H1 (cell line): ENCODE measurements around the gene ODF4. TPM values are rescaled to one million over a fixed set of nuclear protein-coding genes. Genes with fewer than 3 reads are reported as not detected.

Experiments used
- EZH2 ChIP-seq: fragments of 200-600 bp; sonication (generic); IDR thresholded peaks from 2 replicates; pipeline ENCODE4 v1.7.1; 2012; ENCODE audit warnings: low read depth, mild to moderate bottlenecking, moderate library complexity, low read length, inconsistent platforms; ENCODE audit not compliant: severe bottlenecking
- PHF8 ChIP-seq: fragments of 200-600 bp; sonication (generic); conservative IDR thresholded peaks from 2 replicates; pipeline ENCODE4 v1.7.1; 2012; ENCODE audit warnings: low read depth, mild to moderate bottlenecking, inconsistent platforms, low read length, moderate library complexity
- RFX5 ChIP-seq: IDR thresholded peaks from 2 replicates; pipeline ENCODE4 v1.6.1; 2011; ENCODE audit warnings: low read depth, low read length, improper control_type of control experiment, borderline replicate concordance
- SIRT6 ChIP-seq: IDR thresholded peaks from one replicate; pipeline ENCODE4 v1.7.1; 2012; ENCODE audit warnings: low read length, inconsistent platforms
- SP2 ChIP-seq: IDR thresholded peaks from 2 replicates; pipeline ENCODE4 v1.6.1; 2012; ENCODE audit warnings: mild to moderate bottlenecking, low read length, inconsistent platforms
- TBP ChIP-seq: IDR thresholded peaks from 2 replicates; pipeline ENCODE4 v1.6.1; 2011; ENCODE audit warnings: low read depth, low read length, improper control_type of control experiment
- TCF12 ChIP-seq: IDR thresholded peaks from 2 replicates; pipeline ENCODE4 v1.6.1; 2011; ENCODE audit warnings: low read depth, mild to moderate bottlenecking, low read length
- polyA plus RNA-seq, 7 experiments: library from polyadenylated mRNA; depleted of rRNA in 3 of 7; stranded (reverse) in 5 of 7; unstranded in 2 of 7; fragments of >200 nt in 5 of 7; fragments of 200-250 nt in 2 of 7; gene quantifications; 1 replicate in 5 of 7; 2 replicates in 1 of 7; 4 replicates in 1 of 7; pipeline versions ENCODE4 v1.2.1 to v1.2.3, GENCODE V29; 2011 to 2013; ENCODE audit warnings: missing spikeins in 2 of 7, mixed read lengths in 2 of 7
- total RNA-seq: library from RNA; stranded (reverse); fragmentation: NEBNext Ultra II Directional; extraction: Animal tissue kit (Norgen Biotek cat#: 25700); gene quantifications from 2 replicates; pipeline ENCODE4 v1.2.1, GENCODE V29; 2021
- TF ChIP-seq, protein P1 (sequence below): fragments of 300-600 bp; sonication (generic); IDR thresholded peaks from 2 replicates; pipeline ENCODE4 v1.7.1; 2012; ENCODE audit warnings: low read length, moderate library complexity, mild to moderate bottlenecking, inconsistent platforms; ENCODE audit not compliant: insufficient replicate concordance
- TF ChIP-seq, protein P2 (sequence below): IDR thresholded peaks from 2 replicates; pipeline ENCODE4 v1.6.1; 2011; ENCODE audit warnings: low read length, improper control_type of control experiment

Gene ODF4
- total and polyA plus RNA-seq, 2 of the 8 experiments (the other 6 are each of a cell fraction or from before 2014, with no cell fraction given) = not detected

DNA sequence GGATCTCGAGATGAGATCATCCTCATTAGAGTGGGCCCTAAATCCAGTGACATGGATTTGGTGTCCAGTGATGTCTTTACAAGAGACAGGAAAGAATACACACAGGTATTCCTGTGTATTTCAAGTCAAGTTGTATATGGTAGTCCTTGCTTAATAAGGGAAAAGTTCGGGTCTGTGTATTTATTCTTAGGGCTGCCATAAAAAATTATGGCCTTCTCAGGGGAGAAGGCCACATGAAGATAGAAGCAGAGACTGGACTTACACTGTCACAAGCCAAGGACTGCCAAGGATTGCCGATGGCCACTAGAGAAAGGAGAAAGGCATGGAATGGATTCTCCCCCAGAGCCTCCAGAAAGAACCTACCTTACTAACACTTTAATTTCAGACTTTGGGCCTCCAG is 28.6 kb downstream of the ODF4 start (continued):
- TF ChIP-seq, protein P1, sequence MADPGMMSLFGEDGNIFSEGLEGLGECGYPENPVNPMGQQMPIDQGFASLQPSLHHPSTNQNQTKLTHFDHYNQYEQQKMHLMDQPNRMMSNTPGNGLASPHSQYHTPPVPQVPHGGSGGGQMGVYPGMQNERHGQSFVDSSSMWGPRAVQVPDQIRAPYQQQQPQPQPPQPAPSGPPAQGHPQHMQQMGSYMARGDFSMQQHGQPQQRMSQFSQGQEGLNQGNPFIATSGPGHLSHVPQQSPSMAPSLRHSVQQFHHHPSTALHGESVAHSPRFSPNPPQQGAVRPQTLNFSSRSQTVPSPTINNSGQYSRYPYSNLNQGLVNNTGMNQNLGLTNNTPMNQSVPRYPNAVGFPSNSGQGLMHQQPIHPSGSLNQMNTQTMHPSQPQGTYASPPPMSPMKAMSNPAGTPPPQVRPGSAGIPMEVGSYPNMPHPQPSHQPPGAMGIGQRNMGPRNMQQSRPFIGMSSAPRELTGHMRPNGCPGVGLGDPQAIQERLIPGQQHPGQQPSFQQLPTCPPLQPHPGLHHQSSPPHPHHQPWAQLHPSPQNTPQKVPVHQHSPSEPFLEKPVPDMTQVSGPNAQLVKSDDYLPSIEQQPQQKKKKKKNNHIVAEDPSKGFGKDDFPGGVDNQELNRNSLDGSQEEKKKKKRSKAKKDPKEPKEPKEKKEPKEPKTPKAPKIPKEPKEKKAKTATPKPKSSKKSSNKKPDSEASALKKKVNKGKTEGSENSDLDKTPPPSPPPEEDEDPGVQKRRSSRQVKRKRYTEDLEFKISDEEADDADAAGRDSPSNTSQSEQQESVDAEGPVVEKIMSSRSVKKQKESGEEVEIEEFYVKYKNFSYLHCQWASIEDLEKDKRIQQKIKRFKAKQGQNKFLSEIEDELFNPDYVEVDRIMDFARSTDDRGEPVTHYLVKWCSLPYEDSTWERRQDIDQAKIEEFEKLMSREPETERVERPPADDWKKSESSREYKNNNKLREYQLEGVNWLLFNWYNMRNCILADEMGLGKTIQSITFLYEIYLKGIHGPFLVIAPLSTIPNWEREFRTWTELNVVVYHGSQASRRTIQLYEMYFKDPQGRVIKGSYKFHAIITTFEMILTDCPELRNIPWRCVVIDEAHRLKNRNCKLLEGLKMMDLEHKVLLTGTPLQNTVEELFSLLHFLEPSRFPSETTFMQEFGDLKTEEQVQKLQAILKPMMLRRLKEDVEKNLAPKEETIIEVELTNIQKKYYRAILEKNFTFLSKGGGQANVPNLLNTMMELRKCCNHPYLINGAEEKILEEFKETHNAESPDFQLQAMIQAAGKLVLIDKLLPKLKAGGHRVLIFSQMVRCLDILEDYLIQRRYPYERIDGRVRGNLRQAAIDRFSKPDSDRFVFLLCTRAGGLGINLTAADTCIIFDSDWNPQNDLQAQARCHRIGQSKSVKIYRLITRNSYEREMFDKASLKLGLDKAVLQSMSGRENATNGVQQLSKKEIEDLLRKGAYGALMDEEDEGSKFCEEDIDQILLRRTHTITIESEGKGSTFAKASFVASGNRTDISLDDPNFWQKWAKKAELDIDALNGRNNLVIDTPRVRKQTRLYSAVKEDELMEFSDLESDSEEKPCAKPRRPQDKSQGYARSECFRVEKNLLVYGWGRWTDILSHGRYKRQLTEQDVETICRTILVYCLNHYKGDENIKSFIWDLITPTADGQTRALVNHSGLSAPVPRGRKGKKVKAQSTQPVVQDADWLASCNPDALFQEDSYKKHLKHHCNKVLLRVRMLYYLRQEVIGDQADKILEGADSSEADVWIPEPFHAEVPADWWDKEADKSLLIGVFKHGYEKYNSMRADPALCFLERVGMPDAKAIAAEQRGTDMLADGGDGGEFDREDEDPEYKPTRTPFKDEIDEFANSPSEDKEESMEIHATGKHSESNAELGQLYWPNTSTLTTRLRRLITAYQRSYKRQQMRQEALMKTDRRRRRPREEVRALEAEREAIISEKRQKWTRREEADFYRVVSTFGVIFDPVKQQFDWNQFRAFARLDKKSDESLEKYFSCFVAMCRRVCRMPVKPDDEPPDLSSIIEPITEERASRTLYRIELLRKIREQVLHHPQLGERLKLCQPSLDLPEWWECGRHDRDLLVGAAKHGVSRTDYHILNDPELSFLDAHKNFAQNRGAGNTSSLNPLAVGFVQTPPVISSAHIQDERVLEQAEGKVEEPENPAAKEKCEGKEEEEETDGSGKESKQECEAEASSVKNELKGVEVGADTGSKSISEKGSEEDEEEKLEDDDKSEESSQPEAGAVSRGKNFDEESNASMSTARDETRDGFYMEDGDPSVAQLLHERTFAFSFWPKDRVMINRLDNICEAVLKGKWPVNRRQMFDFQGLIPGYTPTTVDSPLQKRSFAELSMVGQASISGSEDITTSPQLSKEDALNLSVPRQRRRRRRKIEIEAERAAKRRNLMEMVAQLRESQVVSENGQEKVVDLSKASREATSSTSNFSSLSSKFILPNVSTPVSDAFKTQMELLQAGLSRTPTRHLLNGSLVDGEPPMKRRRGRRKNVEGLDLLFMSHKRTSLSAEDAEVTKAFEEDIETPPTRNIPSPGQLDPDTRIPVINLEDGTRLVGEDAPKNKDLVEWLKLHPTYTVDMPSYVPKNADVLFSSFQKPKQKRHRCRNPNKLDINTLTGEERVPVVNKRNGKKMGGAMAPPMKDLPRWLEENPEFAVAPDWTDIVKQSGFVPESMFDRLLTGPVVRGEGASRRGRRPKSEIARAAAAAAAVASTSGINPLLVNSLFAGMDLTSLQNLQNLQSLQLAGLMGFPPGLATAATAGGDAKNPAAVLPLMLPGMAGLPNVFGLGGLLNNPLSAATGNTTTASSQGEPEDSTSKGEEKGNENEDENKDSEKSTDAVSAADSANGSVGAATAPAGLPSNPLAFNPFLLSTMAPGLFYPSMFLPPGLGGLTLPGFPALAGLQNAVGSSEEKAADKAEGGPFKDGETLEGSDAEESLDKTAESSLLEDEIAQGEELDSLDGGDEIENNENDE = no peak
- TF ChIP-seq RFX5 (no peak), SP2 (no peak), SIRT6 (no peak), TBP (no peak), EZH2 (no peak), TCF12 (no peak), PHF8 (no peak)
- TF ChIP-seq, protein P2, sequence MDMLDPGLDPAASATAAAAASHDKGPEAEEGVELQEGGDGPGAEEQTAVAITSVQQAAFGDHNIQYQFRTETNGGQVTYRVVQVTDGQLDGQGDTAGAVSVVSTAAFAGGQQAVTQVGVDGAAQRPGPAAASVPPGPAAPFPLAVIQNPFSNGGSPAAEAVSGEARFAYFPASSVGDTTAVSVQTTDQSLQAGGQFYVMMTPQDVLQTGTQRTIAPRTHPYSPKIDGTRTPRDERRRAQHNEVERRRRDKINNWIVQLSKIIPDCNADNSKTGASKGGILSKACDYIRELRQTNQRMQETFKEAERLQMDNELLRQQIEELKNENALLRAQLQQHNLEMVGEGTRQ = no peak
- TF ChIP-seq, all 59 proteins: peak for 0
